ENCODE measurements around the gene STK16. TPM values are rescaled to one million over a fixed set of nuclear protein-coding genes. Genes with fewer than 3 reads are reported as not detected.

The STK16 gene
- total and polyA plus RNA-seq, 2 of the 13 experiments (the other 11 are each of a cell fraction or from before 2014, with no cell fraction given) = 28.0 to 50.9 TPM

DNA sequence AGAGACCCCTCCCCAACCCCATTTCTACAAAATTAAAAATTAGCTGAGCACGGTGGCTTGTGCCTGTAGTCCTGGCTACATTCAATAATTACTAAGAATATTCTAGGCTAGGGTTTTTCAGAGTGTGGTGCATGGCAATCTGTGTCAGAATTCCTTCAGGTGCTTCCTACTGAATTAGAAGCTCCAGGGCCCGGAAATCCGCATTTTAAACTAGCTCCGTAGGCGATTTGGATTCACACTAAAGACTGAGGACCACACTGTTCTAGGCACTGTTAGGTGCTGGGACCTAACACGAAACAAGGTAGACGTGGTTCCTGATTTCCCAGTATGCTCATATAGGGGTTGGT, 39.3 kb upstream of the STK16 start:
- no peak overlapping the region for H2AFZ ChIP-seq (ENCODE audit: low read length)
- ATAC-seq = no peak
- ChIA-PET POLR2A (interaction anchor here (1.0 to 5.6 kb wide), 18 partner anchors 10 to 450 kb away, joined by 3 to 227 read pairs (median 12); partner anchors contain the start of genes ABCB6, ANKZF1, ATG9A and CNPPD1), CTCF (ENCODE audit: low intra/inter-chr PET ratio, low total read pairs) (interaction anchor here (0.9 kb wide), 1 partner anchor 89 kb away, joined by 3 read pairs; no protein-coding TSS in a partner anchor)
- WGBS (ENCODE audit: low lambda C conversion rate) = 8% methylated on average over 7 of the region's 7 CpGs
- H3K36me3 ChIP-seq (replicated peaks in 1 of 2; ENCODE audit: control insufficient read depth in 1 of 2, insufficient read depth in 2 of 2, low read length in 2 of 2) = peaks cover 7 to 19% of the 10 kb centered on the region in 2 experiments
- peaks cover 6% of the 10 kb centered on the region for H3K79me2 ChIP-seq (ENCODE audit: insufficient read depth, low read length)
- peak overlapping the region; percentile 95 for H3K27ac ChIP-seq (ENCODE audit: extremely low read length, insufficient read depth, low read length)
- H3K27me3 ChIP-seq (ENCODE audit: control insufficient read depth in 1 of 2, insufficient read depth in 2 of 2, low read length in 2 of 2) = no peaks in the 10 kb centered on the region; a peak in 1 of 5 replicates
- intact Hi-C loops (cut with micrococcal nuclease; ENCODE audit: unreplicated experiment) (loop anchor here (1.0 kb wide), 2 partner anchors 14 to 23 kb away; partner anchors contain the start of genes ANKZF1 and ATG9A), in situ Hi-C loops (cut with HindIII; ENCODE audit: extremely low pct_ligation_motif_present, low pct_unique_long_range_greater_than_20kb) (loop anchor here (5.0 kb wide), 1 partner anchor 34 kb away; the partner anchor contains the start of gene SLC23A3)
- H3K4me1 ChIP-seq (ENCODE audit: insufficient read depth, low read length) = peaks cover 54% of the 10 kb centered on the region
- FAIRE-seq = no peak
- H3K4me2 ChIP-seq (ENCODE audit: low read depth, low read length) = peak overlapping the region; percentile 100
- peak overlapping the region; percentile 65 to 86 (median 74) for H3K4me3 ChIP-seq (replicated peaks in 1 of 3; ENCODE audit: insufficient read depth in 1 of 3, low read depth in 2 of 3, low read length in 3 of 3)
- H3K9me3 ChIP-seq (ENCODE audit: low read length) = no peaks in the 10 kb centered on the region
- no peak for DNase-seq (ENCODE audit: low spot score)
- BruUV-seq (replicated peaks) = TSS peak; percentile 50
- no peaks in the 10 kb centered on the region for H4K20me1 ChIP-seq (ENCODE audit: insufficient read depth, low read length)
- peak overlapping the region; percentile 86 for H3K9ac ChIP-seq (ENCODE audit: insufficient read depth, low read depth, low read length)
- TF ChIP-seq LCORL (IDR thresholded peaks at IDR 0.05) (no peak), LCORL (CRISPR knock-in tag; IDR thresholded peaks at IDR 0.05) (peak; percentile 16; the same call in 1 of the 2 replicates), NR2C2 (CRISPR knock-in tag; IDR thresholded peaks at IDR 0.05; ENCODE audit: borderline replicate concordance) (no peak), ZNF598 (CRISPR knock-in tag; IDR thresholded peaks at IDR 0.05; ENCODE audit: borderline replicate concordance) (no peak; the same call in 1 of the 2 replicates), ARNT (IDR thresholded peaks at IDR 0.05) (no peak), SALL1 (CRISPR knock-in tag; IDR thresholded peaks at IDR 0.05) (no peak), NFATC3 (CRISPR knock-in tag; IDR thresholded peaks at IDR 0.05) (no peak), SETDB1 (CRISPR knock-in tag; IDR thresholded peaks at IDR 0.05; ENCODE audit: borderline replicate concordance) (no peak), STAG1 (CRISPR knock-in tag; IDR thresholded peaks at IDR 0.05) (no peak), ARID2 (CRISPR knock-in tag; IDR thresholded peaks at IDR 0.05; ENCODE audit: borderline replicate concordance) (no peak), ELF4 (CRISPR knock-in tag; IDR thresholded peaks at IDR 0.05; ENCODE audit: borderline replicate concordance) (0 out of 2 replicates have a peak, but pooled peaks have one; percentile 40), ZNF33B (CRISPR knock-in tag; IDR thresholded peaks at IDR 0.05) (no peak), FOXA3 (CRISPR knock-in tag; IDR thresholded peaks at IDR 0.05) (no peak), KLF13 (CRISPR knock-in tag; IDR thresholded peaks at IDR 0.05) (no peak), ARNTL (CRISPR knock-in tag; IDR thresholded peaks at IDR 0.05) (peak; percentile 39; the same call in 1 of the 2 replicates)
- TF ChIP-seq, protein P1, sequence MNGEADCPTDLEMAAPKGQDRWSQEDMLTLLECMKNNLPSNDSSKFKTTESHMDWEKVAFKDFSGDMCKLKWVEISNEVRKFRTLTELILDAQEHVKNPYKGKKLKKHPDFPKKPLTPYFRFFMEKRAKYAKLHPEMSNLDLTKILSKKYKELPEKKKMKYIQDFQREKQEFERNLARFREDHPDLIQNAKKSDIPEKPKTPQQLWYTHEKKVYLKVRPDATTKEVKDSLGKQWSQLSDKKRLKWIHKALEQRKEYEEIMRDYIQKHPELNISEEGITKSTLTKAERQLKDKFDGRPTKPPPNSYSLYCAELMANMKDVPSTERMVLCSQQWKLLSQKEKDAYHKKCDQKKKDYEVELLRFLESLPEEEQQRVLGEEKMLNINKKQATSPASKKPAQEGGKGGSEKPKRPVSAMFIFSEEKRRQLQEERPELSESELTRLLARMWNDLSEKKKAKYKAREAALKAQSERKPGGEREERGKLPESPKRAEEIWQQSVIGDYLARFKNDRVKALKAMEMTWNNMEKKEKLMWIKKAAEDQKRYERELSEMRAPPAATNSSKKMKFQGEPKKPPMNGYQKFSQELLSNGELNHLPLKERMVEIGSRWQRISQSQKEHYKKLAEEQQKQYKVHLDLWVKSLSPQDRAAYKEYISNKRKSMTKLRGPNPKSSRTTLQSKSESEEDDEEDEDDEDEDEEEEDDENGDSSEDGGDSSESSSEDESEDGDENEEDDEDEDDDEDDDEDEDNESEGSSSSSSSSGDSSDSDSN (CRISPR knock-in tag; IDR thresholded peaks at IDR 0.05) = no peak
- TF ChIP-seq, protein P2, sequence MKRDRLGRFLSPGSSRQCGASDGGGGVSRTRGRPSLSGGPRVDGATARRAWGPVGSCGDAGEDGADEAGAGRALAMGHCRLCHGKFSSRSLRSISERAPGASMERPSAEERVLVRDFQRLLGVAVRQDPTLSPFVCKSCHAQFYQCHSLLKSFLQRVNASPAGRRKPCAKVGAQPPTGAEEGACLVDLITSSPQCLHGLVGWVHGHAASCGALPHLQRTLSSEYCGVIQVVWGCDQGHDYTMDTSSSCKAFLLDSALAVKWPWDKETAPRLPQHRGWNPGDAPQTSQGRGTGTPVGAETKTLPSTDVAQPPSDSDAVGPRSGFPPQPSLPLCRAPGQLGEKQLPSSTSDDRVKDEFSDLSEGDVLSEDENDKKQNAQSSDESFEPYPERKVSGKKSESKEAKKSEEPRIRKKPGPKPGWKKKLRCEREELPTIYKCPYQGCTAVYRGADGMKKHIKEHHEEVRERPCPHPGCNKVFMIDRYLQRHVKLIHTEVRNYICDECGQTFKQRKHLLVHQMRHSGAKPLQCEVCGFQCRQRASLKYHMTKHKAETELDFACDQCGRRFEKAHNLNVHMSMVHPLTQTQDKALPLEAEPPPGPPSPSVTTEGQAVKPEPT (CRISPR knock-in tag; IDR thresholded peaks at IDR 0.05; ENCODE audit: low read depth) = no peak
- TF ChIP-seq, protein P3, sequence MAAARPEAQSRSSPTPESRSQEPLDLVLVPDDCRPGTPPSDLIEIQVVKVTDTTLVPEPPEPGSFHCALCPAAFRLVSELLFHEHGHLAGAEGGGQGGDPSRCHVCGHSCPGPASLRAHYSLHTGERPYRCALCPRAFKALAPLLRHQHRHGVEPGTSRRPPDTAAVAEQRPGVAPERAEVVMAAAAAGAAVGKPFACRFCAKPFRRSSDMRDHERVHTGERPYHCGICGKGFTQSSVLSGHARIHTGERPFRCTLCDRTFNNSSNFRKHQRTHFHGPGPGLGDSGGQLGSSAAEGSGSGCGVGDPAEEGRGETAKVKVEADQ (CRISPR knock-in tag; IDR thresholded peaks at IDR 0.05; ENCODE audit: borderline replicate concordance) = no peak
- TF ChIP-seq, protein P4, sequence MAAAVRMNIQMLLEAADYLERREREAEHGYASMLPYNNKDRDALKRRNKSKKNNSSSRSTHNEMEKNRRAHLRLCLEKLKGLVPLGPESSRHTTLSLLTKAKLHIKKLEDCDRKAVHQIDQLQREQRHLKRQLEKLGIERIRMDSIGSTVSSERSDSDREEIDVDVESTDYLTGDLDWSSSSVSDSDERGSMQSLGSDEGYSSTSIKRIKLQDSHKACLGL (CRISPR knock-in tag; IDR thresholded peaks at IDR 0.05) = no peak
- TF ChIP-seq, protein P5, sequence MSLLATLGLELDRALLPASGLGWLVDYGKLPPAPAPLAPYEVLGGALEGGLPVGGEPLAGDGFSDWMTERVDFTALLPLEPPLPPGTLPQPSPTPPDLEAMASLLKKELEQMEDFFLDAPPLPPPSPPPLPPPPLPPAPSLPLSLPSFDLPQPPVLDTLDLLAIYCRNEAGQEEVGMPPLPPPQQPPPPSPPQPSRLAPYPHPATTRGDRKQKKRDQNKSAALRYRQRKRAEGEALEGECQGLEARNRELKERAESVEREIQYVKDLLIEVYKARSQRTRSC (CRISPR knock-in tag; IDR thresholded peaks at IDR 0.05; ENCODE audit: low read depth) = 0 out of 2 replicates have a peak, but pooled peaks have one; percentile 33
